Mucosa of descending colon (tissue), 3 donors: Measurements from ENCODE around the gene CATSPER2. TPM values are rescaled to one million over a fixed set of nuclear protein-coding genes. Genes with fewer than 3 reads are reported as not detected.
"Not testable (repeated sequence)": the region's sequence is repeated elsewhere in the genome, so short reads cannot be mapped to it uniquely, and the experiment has no call there.

Source experiments
- ATAC-seq: fragments of 200-7000 bp; cut with Tn5 transposase; one replicate; pipeline ENCODE4 v1.9.1; 2020; ENCODE audit warnings: mild to moderate bottlenecking, moderate library complexity
- DNase-seq, 3 donors: peaks; one replicate each; pipeline ENCODE4 v3.0.0-alpha.2; 2020
- H3K36me3 ChIP-seq: fragments of 200-600 bp; one replicate; pipeline ENCODE4 v1.8.0; 2021; ENCODE audit warnings: low read depth, mild to moderate bottlenecking
- H3K4me1 ChIP-seq: fragments of 200-600 bp; one replicate; pipeline ENCODE4 v1.8.0; 2021; ENCODE audit warnings: low read depth, mild to moderate bottlenecking
- H3K4me3 ChIP-seq: fragments of 200-600 bp; one replicate; pipeline ENCODE4 v1.8.0; 2021; ENCODE audit warnings: mild to moderate bottlenecking
- H3K9me3 ChIP-seq: fragments of 200-600 bp; one replicate; pipeline ENCODE4 v1.8.0; 2021; ENCODE audit warnings: mild to moderate bottlenecking
- intact Hi-C, 2 donors: fragments of 100-400 bp; cut with DNase I in 1 of 2; cut with micrococcal nuclease in 1 of 2; formaldehyde crosslinking; loops; one replicate each; pipeline versions ENCODE4 v1.11.0 to v1.11.1; 2022; cut with DNase I, micrococcal nuclease
- total RNA-seq, 3 donors: library from RNA; stranded (reverse); fragmentation: NEBNext Ultra II Directional in 2 of 3; extraction: Animal tissue kit (Norgen Biotek cat#: 25700) in 2 of 3; gene quantifications; one replicate each; pipeline versions ENCODE4 v1.2.1 to v1.2.4, GENCODE V29; 2021 to 2023
- TF ChIP-seq, protein P1 (sequence below): fragments of 200-600 bp; IDR thresholded peaks from one replicate; pipeline ENCODE4 v1.8.0; 2022; ENCODE audit warnings: antibody characterized with exemption, mild to moderate bottlenecking
- donor health status: DM: no; HTN: no; CAD: no; lungs with moderate emphysema.
- donor health status: DM: no; HTN: no; CAD: no.
- donor health status: DM: no; HTN: yes; CAD: no.

Gene CATSPER2
- total RNA-seq, 3 donors from 2014 or later = 7.0 to 10.8 (median 8.0) TPM

DNA sequence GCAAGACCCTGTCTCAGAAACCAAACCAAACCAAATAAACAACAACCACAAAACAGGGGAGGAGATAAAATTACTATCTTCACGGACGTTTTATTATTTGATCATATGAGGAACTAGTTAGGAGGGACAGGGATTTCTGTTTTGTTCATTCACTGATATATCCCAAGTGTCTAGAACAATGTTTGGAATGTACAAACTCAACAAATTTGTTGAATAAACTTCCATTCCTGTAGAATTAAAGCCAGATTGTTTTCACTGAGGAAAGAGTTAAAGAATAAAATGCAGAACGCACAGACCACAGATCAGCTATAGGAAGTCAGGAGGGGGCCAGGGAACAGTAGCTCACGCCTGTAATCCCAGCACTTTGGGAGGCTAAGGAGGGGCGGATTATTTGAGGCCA, 23.5 kb downstream of the CATSPER2 start:
- no peaks in the 10 kb centered on the region for H3K36me3 ChIP-seq
- intact Hi-C loops = no loop called here
- no peak overlapping the region for H3K4me3 ChIP-seq
- no peaks in the 10 kb centered on the region for H3K4me1 ChIP-seq
- ATAC-seq (no peak), DNase-seq (no peak)
- TF ChIP-seq, protein P1, sequence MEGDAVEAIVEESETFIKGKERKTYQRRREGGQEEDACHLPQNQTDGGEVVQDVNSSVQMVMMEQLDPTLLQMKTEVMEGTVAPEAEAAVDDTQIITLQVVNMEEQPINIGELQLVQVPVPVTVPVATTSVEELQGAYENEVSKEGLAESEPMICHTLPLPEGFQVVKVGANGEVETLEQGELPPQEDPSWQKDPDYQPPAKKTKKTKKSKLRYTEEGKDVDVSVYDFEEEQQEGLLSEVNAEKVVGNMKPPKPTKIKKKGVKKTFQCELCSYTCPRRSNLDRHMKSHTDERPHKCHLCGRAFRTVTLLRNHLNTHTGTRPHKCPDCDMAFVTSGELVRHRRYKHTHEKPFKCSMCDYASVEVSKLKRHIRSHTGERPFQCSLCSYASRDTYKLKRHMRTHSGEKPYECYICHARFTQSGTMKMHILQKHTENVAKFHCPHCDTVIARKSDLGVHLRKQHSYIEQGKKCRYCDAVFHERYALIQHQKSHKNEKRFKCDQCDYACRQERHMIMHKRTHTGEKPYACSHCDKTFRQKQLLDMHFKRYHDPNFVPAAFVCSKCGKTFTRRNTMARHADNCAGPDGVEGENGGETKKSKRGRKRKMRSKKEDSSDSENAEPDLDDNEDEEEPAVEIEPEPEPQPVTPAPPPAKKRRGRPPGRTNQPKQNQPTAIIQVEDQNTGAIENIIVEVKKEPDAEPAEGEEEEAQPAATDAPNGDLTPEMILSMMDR = no peak
- no peaks in the 10 kb centered on the region for H3K9me3 ChIP-seq

DNA sequence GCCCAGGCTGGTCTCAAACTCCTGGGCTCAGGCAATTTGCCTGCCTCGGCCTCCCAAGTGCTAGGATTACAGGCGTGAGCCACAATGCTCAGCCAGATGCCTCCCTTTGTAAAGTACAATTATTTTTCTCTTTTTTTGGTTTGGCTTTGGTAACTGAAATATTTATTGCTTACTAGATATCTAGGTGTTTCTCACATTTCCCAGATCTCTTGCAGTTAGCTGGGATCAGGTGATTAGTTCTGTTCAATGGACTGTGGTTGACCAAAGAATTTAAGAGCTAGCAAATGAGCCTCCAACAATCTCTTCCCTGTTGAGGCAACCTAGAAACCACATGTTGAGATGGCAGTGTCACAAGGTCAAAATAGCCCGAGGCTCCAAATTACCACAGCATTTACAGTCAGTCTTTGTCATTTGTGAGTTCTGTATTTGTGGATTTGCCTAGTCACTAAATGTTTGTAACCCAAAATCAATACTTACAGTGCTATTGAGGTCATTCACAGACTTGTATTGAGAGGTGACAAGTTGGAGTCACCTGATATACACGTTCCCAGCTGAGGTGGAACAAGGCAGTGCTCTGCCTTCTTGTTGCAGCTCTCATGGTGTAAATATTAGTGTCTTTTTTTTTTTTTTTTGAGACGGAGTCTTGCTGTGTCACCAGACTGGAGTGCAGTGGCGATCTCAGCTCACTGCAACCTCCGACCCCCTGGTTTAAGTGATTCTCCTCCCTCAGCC, 26.4 kb downstream of the CATSPER2 start:
- DNase-seq, H3K4me1 ChIP-seq, H3K36me3 ChIP-seq, ATAC-seq, intact Hi-C loops, H3K9me3 ChIP-seq, H3K4me3 ChIP-seq: not testable (repeated sequence)

DNA sequence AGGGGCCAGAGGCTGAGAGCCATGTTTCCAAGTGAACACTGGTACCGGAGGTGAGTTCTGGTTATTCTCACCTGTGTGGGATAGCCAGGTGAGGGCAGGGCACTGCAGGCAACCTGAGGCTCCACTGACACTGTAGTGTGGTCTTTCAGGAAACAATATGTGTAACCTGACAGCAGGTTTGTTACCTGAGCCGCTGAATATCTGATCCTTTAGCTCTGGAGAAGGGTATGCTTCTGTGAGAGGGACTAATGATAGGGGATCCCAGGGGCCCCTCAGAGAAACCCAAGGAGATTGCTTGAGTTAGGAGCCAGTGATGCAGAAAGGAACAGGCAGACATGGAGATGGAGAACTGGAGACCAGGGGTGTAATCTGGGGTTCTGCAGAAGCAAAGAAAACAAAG, 29.9 kb downstream of the CATSPER2 start, which contains the start of gene STRC:
STRC (minus strand) TSS at position 101 of the 400 bp plus-strand sequence; CDS start at position 23, 78 bp downstream.
- H3K4me1 ChIP-seq, H3K4me3 ChIP-seq, intact Hi-C loops, DNase-seq, H3K9me3 ChIP-seq, H3K36me3 ChIP-seq, ATAC-seq: not testable (repeated sequence)

DNA sequence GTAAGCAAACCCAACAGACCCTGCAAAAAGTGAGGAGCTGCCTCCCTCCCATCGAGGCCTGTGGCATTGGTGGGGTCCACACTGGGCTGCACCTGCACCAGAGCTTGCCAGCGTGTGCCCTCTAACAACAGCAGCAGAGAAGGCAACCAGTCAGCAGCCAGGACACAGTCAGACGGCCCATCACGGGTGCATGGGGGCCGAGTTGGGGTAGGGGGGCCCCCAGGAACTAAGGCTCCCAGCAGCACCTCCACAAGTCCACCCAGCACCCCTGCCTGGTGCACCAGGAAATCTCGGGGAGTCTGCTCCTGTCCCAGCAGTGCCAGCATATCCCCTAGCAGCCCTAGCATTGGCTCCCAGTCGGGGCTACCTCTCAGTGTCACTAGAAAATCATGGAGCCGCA, 30.9 kb downstream of the CATSPER2 start:
- H3K9me3 ChIP-seq, ATAC-seq, intact Hi-C loops, H3K4me3 ChIP-seq, H3K4me1 ChIP-seq, DNase-seq, H3K36me3 ChIP-seq: not testable (repeated sequence)

DNA sequence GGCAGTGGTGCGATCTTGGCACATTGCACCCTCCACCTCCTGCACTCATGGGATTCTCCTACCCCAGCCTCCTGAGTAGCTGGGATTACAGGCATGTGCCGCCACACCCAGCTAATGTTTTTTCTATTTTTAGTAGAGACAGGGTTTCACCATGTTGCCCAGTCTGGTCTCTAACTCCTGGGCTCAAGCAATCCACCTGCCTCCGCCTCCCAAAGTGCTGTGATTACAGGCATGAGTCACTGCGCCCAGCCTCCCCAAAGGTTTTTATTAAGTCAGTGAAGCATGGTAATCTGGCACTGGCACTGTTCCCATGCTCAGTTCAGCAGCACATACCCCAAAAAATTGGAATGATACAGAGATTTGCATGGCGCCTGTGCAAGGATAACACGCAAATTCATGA, 46.4 kb downstream of the CATSPER2 start:
- peak in 2 of 3 donors; percentile 36 to 46 for DNase-seq

DNA sequence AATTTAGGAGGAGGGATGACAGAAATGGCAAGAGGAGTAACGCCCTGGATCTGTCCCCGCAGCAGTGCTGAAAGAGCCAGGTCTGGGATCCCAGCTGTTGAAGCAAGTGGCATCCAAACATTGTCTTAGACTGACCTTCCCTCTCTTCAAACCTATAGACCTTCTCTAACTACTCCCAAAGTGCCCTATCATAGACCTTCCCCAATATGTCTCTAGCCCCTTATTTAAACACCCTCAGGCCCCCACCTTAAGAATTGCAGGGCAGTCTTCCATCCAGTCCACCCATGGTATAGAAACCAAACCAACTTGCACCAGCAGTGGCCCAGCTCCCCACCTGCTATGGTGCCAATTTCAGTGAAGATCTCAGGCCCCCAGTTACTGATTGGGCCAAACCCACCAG, 48.4 kb downstream of the CATSPER2 start:
- H3K4me3 ChIP-seq, ATAC-seq, H3K36me3 ChIP-seq, DNase-seq, H3K4me1 ChIP-seq, intact Hi-C loops, H3K9me3 ChIP-seq: not testable (repeated sequence)

More for the DNA sequence above, 46.4 kb downstream of the CATSPER2 start:
- peak; percentile 66 for ATAC-seq
- H3K36me3 ChIP-seq, H3K4me3 ChIP-seq, H3K4me1 ChIP-seq, intact Hi-C loops, H3K9me3 ChIP-seq: not testable (repeated sequence)

DNA sequence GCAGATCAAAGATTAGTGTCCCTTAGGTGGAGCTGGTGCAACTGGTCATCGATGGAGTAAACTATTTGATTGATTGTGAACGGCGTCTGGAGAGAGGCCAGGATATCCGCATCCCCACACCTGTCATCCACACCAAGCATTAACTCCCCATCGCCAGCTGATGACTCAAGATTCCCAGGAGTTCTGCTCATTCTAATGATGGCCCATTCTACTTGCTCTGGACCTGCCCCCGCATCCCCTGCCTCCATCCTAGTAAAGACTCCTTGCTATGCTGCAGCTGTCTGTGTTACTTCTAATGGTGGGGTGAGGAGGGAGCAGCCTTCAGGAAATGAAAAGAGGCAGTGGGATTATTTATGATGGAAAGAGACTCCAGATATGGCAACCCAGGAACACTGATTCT, 49.5 kb downstream of the CATSPER2 start:
- H3K4me1 ChIP-seq, ATAC-seq, H3K36me3 ChIP-seq, intact Hi-C loops, H3K4me3 ChIP-seq, H3K9me3 ChIP-seq, DNase-seq: not testable (repeated sequence)

DNA sequence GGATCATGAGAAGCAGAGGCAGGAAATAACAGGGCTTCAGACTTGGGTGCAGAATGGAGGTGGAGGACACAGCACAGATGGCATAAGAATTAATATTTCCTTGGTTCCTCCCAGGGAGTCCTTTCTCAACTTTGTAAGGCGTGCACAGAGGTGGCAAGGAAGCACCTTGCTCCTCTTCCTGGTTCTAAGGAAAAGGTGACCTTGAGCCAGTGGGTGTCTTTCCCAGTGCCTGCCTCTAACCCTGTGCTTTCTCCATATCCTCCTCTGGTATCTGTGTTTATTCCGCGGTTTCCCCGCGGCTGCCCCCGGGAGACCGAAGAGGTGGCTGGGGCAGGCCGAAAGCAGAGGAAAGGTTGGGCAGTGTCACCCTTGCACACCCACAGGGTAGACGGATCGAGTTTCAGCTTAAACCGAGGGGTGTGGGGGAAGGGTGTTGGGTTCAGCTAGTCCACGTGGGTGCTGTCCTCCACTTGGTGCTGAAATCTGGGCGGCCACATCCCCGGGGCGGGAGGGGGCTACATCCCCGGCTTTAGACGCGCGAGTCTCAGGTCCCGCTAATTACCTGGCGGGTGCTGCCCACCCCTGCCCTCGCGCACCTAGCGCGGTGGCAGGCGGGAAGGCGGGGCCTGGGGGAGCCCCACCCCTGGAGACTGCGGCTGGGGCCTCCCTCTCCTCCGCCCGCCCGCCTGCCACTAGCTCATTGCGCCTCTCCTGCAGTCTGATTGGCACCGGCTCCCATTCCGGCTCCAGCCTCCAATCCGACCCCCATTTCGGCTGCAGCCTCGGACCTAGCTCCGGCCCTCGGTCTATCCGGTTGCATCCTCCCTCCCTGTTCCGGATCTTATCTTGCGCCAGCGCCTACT, 55.1 kb downstream of the CATSPER2 start, which contains the start of gene CKMT1B:
CKMT1B (plus strand) TSS at position 700 of the 863 bp plus-strand sequence. CDS start 192 bp downstream, outside the sequence.
- intact Hi-C loops, H3K4me1 ChIP-seq, H3K4me3 ChIP-seq, DNase-seq, H3K9me3 ChIP-seq, H3K36me3 ChIP-seq: not testable (repeated sequence)
- ATAC-seq = peak; percentile 82

DNA sequence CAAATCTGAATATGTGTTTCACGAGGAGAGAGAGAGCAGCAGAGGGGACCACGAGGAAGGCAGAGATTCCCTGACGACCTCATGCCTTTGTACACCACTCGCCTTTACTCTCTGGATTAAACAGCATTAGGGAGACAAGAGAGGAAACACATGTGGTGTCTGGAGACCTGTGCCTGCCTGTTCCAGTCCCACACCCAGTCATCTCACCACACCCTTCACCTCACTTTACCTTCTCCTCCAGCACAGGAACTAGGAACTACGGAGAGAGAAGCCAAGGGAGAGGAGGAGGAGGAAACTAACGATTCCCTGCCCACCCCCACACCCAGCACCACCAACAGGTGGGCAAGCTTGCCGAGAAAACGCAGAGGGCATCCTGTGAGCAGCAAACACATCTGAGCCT, 55.8 kb downstream of the CATSPER2 start:
- DNase-seq (peak in 1 of 3 donors; percentile 25), ATAC-seq (peak; percentile 76)

DNA sequence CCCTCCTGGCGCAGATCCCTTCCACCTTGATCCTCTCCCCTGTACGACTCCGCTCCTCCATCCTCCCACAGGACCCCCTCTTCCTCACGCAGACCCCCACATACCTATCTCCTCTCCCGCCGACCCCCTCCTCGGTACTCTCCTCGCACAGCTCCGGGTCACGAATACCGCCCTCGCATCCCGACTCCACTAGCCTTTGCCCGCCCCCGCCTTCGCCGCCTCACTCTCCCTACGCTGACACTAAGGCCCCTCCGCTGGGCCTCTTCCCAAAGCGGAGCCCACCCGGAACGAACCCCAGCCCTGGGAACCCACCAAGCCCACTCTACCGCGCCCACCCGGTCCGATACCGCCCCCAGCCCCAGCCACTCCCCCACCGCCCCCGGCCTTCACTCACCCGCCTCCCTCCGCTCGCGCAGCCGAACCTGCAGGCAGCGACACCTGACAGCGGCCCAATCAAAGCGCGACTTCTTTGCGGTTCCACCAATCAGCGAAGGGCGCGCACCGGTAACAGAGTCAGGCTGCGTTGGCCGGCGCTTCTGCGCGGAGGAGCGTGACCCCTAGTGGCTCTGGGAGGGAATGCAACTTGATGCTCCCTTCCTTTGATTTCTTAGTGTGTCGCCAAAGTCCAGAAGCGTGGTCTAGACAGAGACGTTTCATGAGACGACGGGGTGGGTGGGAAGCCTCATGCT, 58.7 kb downstream of the CATSPER2 start, which contains the start of gene PPIP5K1:
PPIP5K1 (minus strand) TSS at position 431 of the 689 bp plus-strand sequence. CDS start 5,704 bp downstream, outside the sequence.
- peak; percentile 88 for ATAC-seq
- H3K4me3 ChIP-seq, H3K9me3 ChIP-seq, H3K36me3 ChIP-seq, DNase-seq, intact Hi-C loops, H3K4me1 ChIP-seq: not testable (repeated sequence)

More for the DNA sequence above, 55.8 kb downstream of the CATSPER2 start:
- intact Hi-C loops, H3K36me3 ChIP-seq, H3K9me3 ChIP-seq, H3K4me1 ChIP-seq, H3K4me3 ChIP-seq: not testable (repeated sequence)
